ENCODE measurements around the gene PCP2. TPM values are rescaled to one million over a fixed set of nuclear protein-coding genes. Genes with fewer than 3 reads are reported as not detected.

PCP2 gene
- total and polyA plus RNA-seq, 2 of the 13 experiments (the other 11 are each of a cell fraction or from before 2014, with no cell fraction given) = 0.62 TPM; not detected in 1

- TF ChIP-seq CREBL2 (CRISPR knock-in tag; IDR thresholded peaks at IDR 0.05; ENCODE audit: borderline replicate concordance) (peak; percentile 55; the same call in 1 of the 2 replicates), BCL3 (CRISPR knock-in tag; IDR thresholded peaks at IDR 0.05) (peak; percentile 13; the same call in 1 of the 2 replicates), TBP (CRISPR knock-in tag; IDR thresholded peaks at IDR 0.05) (no peak), SAP130 (CRISPR knock-in tag; IDR thresholded peaks at IDR 0.05; ENCODE audit: low read depth) (peak; percentile 66), RERE (CRISPR knock-in tag; IDR thresholded peaks at IDR 0.05; ENCODE audit: low read depth) (no peak), PAX8 (CRISPR knock-in tag; IDR thresholded peaks at IDR 0.05; ENCODE audit: borderline replicate concordance) (no peak), ZBTB37 (CRISPR knock-in tag; IDR thresholded peaks at IDR 0.05) (no peak), ZNF407 (CRISPR knock-in tag; IDR thresholded peaks at IDR 0.05; ENCODE audit: not compliant biosample characterization) (peak; percentile 14), ZNF331 (CRISPR knock-in tag; IDR thresholded peaks at IDR 0.05) (no peak), CENPT (CRISPR knock-in tag; IDR thresholded peaks at IDR 0.05; ENCODE audit: low read depth) (no peak), RAD51 (IDR thresholded peaks at IDR 0.05; ENCODE audit: borderline replicate concordance) (no peak)
Measured at GRCh38 chr19:7680606-7681339, 47.3 kb upstream of the PCP2 start, which contains the start of gene TRAPPC5 (continued).
